Sigmoid colon (tissue), 4 donors: ENCODE data around the gene SPAG4.

Experiments used
- CTCF ChIP-seq, 4 experiments: fragments of 450-650 bp in 3 of 4; fragments of 200-600 bp in 1 of 4; IDR thresholded peaks; one replicate each; pipeline ENCODE4 v1.5.1; 2016 to 2019; ENCODE audit warnings: antibody characterized with exemption in 4 of 4, mild to moderate bottlenecking in 3 of 4, moderate library complexity in 2 of 4
- EP300 ChIP-seq, 4 donors: sonication (generic); formaldehyde crosslinking; IDR thresholded peaks; one replicate each; pipeline ENCODE4 v1.6.1; 2017; ENCODE audit warnings: antibody characterized with exemption in 4 of 4
- POLR2A ChIP-seq, 2 donors: fragments of 450-650 bp; IDR thresholded peaks; one replicate each; pipeline ENCODE4 v1.6.1; 2016; ENCODE audit warnings: antibody characterized with exemption in 2 of 2, mild to moderate bottlenecking in 2 of 2, moderate library complexity in 2 of 2
- POLR2AphosphoS5 ChIP-seq, 4 donors: sonication (generic); formaldehyde crosslinking; IDR thresholded peaks; one replicate each; pipeline ENCODE4 v1.6.1; 2017; ENCODE audit warnings: antibody characterized with exemption in 4 of 4

GRCh38 chr20:35653893-35654292 lies 38.3 kb downstream of the SPAG4 start:
- TF ChIP-seq EP300 (IDR thresholded peaks at IDR 0.05) (no peak), CTCF (IDR thresholded peaks at IDR 0.05) (no peak), POLR2AphosphoS5 (IDR thresholded peaks at IDR 0.05) (no peak), POLR2A (IDR thresholded peaks at IDR 0.05) (no peak)
